ENCODE data around the gene FYN. TPM values are rescaled to one million over a fixed set of nuclear protein-coding genes. Genes with fewer than 3 reads are reported as not detected.

FYN gene
- total and polyA plus RNA-seq, 9 of the 15 experiments (the other 6 are each of a cell fraction or from before 2014, with no cell fraction given) = 2.9 to 22.1 (median 11.4) TPM

- no peak for TF ChIP-seq THAP12 (CRISPR knock-in tag; IDR thresholded peaks at IDR 0.05)
- TF ChIP-seq MEIS2 (IDR thresholded peaks at IDR 0.05; ENCODE audit: partially characterized antibody) = peak; percentile 82
- TF ChIP-seq, protein P1, sequence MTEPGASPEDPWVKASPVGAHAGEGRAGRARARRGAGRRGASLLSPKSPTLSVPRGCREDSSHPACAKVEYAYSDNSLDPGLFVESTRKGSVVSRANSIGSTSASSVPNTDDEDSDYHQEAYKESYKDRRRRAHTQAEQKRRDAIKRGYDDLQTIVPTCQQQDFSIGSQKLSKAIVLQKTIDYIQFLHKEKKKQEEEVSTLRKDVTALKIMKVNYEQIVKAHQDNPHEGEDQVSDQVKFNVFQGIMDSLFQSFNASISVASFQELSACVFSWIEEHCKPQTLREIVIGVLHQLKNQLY (CRISPR knock-in tag; conservative IDR thresholded peaks at IDR 0.05) = no peak
- TF ChIP-seq BRCA1 (IDR thresholded peaks at IDR 0.05) = no peak
- TF ChIP-seq BRCA1 (CRISPR knock-in tag; IDR thresholded peaks at IDR 0.05) = no peak
- TF ChIP-seq, protein P2, sequence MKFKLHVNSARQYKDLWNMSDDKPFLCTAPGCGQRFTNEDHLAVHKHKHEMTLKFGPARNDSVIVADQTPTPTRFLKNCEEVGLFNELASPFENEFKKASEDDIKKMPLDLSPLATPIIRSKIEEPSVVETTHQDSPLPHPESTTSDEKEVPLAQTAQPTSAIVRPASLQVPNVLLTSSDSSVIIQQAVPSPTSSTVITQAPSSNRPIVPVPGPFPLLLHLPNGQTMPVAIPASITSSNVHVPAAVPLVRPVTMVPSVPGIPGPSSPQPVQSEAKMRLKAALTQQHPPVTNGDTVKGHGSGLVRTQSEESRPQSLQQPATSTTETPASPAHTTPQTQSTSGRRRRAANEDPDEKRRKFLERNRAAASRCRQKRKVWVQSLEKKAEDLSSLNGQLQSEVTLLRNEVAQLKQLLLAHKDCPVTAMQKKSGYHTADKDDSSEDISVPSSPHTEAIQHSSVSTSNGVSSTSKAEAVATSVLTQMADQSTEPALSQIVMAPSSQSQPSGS (CRISPR knock-in tag; IDR thresholded peaks at IDR 0.05) = no peak
- TF ChIP-seq MCM3 (IDR thresholded peaks at IDR 0.05) = no peak
- no peak for TF ChIP-seq ZBTB5 (IDR thresholded peaks at IDR 0.05)
- TF ChIP-seq ZNF436 (CRISPR knock-in tag; IDR thresholded peaks at IDR 0.05) = no peak
These were observed 241.3 kb downstream of the FYN start (continued) for GRCh38 chr6:111631903-111632460.

All from K562 (cell line).